AG09319 (cell line): ENCODE results near the gene GUCY1A1.
"Not testable (repeated sequence)": the region's sequence is repeated elsewhere in the genome, so short reads cannot be mapped to it uniquely, and the experiment has no call there.

Source experiments
- DNase-seq: peaks from one replicate; pipeline ENCODE4 v3.0.0-alpha.2; 2010; ENCODE audit warnings: low read depth; ENCODE audit errors: extremely low read depth
- TF ChIP-seq, protein P1 (sequence below): IDR thresholded peaks from 2 replicates; pipeline ENCODE4 v1.5.1; 2011; ENCODE audit warnings: low read depth, mild to moderate bottlenecking, inconsistent platforms, low read length, moderate library complexity

GUCY1A1 gene

DNA sequence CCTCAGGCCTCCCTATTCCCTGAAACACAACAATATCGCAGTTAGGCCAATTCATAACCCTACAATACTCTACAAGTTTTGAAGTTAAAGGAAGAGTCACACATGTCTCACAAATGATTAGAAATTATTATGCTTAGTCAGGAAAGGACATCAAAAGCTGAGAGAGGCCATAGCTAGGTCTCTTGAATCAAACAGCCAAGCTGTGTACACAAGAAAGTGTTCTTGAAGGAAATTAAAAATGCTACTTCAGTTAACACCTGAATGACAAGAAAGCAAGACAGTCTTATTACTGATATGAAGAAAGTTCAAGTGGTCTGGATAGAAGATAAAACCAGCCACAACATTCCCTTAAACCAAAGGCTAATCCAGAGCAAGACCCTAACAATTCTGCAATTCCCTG lies 23.6 kb upstream of the GUCY1A1 start:
- TF ChIP-seq, protein P1, sequence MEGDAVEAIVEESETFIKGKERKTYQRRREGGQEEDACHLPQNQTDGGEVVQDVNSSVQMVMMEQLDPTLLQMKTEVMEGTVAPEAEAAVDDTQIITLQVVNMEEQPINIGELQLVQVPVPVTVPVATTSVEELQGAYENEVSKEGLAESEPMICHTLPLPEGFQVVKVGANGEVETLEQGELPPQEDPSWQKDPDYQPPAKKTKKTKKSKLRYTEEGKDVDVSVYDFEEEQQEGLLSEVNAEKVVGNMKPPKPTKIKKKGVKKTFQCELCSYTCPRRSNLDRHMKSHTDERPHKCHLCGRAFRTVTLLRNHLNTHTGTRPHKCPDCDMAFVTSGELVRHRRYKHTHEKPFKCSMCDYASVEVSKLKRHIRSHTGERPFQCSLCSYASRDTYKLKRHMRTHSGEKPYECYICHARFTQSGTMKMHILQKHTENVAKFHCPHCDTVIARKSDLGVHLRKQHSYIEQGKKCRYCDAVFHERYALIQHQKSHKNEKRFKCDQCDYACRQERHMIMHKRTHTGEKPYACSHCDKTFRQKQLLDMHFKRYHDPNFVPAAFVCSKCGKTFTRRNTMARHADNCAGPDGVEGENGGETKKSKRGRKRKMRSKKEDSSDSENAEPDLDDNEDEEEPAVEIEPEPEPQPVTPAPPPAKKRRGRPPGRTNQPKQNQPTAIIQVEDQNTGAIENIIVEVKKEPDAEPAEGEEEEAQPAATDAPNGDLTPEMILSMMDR, result no peak
- DNase-seq, result no peak

DNA sequence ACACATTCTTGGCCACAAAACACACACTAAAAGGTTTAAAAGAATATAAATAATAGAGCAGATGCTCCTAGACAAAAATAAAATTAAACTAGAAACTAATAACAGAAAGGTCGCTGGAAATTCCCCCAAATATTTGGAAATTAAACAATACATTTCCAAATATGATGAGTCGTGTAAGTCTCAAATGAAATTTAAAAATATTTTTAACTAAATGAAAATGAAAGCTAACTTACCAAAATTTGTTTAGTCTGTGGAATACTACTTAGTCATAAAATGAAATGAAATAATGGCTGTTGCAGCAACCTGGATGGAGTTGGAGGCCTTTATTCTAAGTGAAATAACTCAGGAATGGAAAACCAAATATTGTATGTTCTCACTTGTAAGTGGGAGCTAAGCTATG lies 20.6 kb upstream of the GUCY1A1 start:
- DNase-seq, result no peak
- TF ChIP-seq, protein P1, result no peak

DNA sequence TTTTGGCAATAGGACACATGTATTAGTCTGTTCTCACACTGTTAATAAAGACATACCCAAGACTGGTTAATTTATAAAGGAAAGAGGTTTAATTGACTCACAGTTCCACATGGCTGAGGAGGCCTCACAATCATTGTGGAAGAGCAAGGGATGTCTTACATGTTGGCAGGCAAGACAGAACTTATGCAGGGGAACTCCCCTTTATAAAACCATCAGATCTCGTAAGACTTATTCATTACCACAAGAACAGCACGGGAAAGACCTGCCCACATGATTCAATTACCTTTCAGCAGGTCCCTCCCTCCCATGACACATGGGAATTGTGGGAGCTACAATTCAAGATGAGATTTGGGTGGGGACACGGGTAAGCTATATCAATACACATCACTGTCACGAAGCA lies 15.9 kb upstream of the GUCY1A1 start:
- not testable (repeated sequence) for DNase-seq

DNA sequence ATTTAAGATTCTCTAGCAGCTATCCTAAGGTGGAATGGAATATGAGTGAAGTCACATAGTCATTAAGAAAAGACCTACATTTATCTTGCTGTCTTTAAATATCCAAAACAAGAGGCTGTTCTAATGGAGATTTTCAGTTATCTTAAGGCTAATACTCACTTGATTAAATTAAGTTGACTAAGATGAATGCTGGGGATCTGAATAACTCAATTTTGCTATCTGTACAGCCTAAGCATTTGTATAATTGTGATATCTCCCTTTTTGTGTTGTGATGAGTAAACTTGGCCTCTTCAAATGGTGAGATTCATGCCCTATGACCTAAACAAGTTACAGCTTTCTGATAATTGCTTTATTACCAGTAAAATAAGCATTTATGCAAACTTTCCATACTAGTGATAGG lies 13.6 kb upstream of the GUCY1A1 start:
- no peak for DNase-seq
- TF ChIP-seq, protein P1, result no peak

DNA sequence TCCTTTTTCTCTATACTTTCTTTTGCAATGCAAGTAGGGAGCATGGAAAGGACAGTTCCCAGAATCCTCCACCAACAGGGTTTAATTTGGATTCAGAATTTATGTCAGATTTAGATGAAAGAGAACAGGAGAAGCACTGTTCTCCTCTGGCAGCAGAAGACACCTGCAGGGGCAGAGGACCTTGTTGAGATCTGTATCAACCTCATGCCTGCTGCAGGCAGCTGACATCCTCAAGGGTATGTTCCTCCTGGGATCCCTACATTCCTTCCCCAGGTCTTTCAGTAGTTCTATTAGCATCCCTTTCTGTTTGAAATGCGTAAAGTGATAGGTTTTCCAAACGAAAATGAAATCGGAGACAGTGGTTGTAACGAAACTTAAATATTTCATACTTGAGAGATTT lies 10.6 kb upstream of the GUCY1A1 start:
- no peak for DNase-seq
- TF ChIP-seq, protein P1, result no peak

DNA sequence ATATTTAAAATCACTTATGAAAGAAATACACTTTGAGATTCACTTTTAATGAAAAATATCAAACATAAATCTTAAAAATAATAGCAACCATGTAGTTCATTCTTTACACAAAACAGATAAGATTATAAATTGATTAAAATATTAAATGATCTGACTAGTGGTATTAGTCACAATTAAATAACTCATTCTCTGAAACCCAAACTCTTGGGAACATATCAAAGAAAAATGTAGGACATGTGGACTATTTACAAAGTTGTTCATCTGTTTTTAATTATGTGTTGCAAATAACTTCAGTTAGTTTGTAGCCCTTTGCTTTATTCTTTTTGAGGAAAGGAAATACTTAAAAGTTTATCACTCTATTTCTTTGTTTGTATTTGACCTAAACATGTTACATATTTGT lies 9.5 kb upstream of the GUCY1A1 start:
- TF ChIP-seq, protein P1, result no peak
- DNase-seq, result no peak

DNA sequence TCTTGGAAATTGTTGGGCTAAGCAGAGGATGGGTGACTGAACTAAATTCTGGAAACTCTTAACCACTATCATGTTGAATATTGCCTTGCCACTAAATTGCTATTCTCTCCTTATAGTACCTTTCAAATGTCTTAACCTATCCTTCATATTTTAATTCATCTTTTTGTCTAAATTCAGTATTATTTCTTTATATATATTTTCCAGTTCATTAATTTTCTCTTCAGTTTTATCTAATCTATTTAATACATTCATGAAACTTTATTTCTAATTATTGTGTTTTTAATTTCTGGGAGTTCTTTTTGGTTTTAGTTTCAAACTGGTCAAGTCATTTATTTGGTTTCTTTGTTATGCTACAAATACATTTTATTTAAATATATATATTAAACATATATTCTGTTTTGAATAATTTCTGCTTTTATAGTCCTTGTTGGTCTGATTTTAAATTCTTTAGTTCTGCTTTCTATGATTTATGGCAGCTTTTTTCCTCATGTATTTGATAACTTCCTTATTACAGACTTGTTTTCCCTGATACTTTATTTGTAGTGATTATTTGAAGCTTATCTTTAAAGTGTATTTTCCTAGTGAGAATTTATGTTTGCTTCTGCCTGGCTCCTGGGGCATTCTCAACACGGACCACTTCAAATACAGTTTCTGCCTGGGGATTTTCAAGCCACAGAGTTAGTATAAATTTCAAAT lies 8.5 kb upstream of the GUCY1A1 start:
- TF ChIP-seq, protein P1, result no peak
- DNase-seq, result no peak

DNA sequence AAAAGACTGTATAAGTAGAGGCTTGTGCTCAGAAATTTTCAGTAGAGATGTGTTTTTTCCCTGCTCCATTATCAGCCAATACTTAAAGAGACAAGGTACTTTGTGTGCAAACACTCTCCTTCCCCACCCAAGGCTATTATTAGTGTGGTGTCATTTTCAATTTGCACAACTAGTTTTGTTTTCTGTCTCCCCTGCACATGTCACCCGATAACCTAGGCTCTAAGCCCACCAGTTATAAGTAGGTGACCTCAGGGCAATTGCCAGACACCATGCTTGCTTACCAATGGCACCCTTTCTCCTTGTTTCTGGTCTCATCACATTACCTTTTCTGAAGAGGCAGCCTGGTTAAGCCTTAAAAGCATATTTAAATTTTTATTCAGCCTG lies 8.0 kb upstream of the GUCY1A1 start:
- DNase-seq, result no peak
- TF ChIP-seq, protein P1, result no peak
